ENCODE results near the gene SLC7A1.

SLC7A1 gene

GRCh38 chr13:29519921-29520320, 75.6 kb downstream of the SLC7A1 start:
- Histone ChIP-seq H2BK120ac (ENCODE audit: low read depth, low read length) (no peak overlapping the region), H4K5ac (ENCODE audit: low read length) (no peak overlapping the region), H3K56ac (ENCODE audit: low read length) (no peak overlapping the region), H3K4me3 (ENCODE audit: low read length) (no peak overlapping the region), H3K9ac (ENCODE audit: low read length) (no peak overlapping the region), H3K23ac (ENCODE audit: low read length) (no peak overlapping the region), H2AK5ac (ENCODE audit: low read length) (no peak overlapping the region), H4K8ac (ENCODE audit: low read depth, low read length) (no peak overlapping the region), H3K79me2 (ENCODE audit: control insufficient read depth, insufficient read depth, low read length) (no peaks in the 10 kb centered on the region), H3K36me3 (ENCODE audit: control insufficient read depth, insufficient read depth, low read length) (peaks cover 25% of the 10 kb centered on the region), H2BK5ac (ENCODE audit: low read length) (no peak overlapping the region), H2BK15ac (replicated peaks; ENCODE audit: low read depth) (no peak overlapping the region), H3K27ac (ENCODE audit: low read depth, low read length) (no peak overlapping the region), H3K4ac (ENCODE audit: low read depth, low read length) (no peak overlapping the region), H3K27me3 (ENCODE audit: insufficient read depth, low read length, poor library complexity) (no peaks in the 10 kb centered on the region), H3K18ac (ENCODE audit: low read length) (no peak overlapping the region), H3K79me1 (ENCODE audit: low read length) (peaks cover 6% of the 10 kb centered on the region), H3K4me2 (ENCODE audit: low read length) (no peak overlapping the region), H3K4me1 (ENCODE audit: control insufficient read depth, low read depth, low read length) (no peaks in the 10 kb centered on the region)
- no peak for DNase-seq
- 100% methylated on average over 1 of the region's 3 CpGs for WGBS (ENCODE audit: extremely low coverage, insufficient coverage, low lambda C conversion rate)

DNA sequence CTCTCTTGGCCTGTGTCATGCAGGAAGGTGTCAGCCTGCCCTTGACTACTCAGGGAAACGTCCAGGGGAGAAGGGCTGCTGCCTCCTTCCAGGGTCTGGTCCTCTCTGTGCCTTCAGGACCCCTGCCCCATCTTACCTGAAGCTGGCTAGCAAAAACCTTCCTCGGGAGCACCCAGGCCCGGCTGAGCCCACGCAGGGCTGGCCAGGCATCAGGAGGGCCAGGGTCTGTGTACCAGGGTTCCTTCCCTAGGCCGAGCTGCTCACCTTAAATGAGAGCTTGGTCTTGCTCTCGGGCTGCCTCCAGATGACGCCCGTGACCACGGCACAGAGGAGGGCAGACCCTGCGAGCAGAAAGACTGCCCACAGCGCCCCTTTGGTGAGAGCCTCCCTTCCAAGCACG, 78.6 kb downstream of the SLC7A1 start:
- WGBS (ENCODE audit: extremely low coverage, insufficient coverage, low lambda C conversion rate) = no CpG with 5 or more reads among the region's 12 CpGs
- peaks cover 29% of the 10 kb centered on the region for H3K36me3 ChIP-seq (ENCODE audit: control insufficient read depth, insufficient read depth, low read length)
- H3K4me1 ChIP-seq (ENCODE audit: control insufficient read depth, low read depth, low read length) = no peaks in the 10 kb centered on the region

DNA sequence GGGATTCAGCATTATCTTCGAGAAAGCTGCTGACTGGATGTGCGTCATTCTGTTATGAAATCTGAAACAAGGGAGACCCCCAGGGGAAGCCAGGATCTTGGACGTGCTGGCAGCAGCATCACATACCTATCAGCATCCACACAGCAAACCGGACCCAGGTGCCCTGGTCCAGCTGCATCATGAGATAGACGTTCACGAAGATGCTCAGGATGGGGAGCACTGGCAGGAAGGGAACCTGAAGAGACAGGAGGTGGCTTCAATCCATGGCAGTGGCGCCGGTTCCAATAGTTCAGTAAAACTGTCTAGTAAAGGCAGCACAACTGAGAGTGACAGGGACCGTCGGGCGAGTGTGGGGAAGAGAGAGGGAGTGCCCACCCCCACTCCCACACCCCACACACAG, 79.5 kb downstream of the SLC7A1 start:
- WGBS (ENCODE audit: extremely low coverage, insufficient coverage, low lambda C conversion rate) = no CpG with 5 or more reads among the region's 11 CpGs
- H3K36me3 ChIP-seq (ENCODE audit: control insufficient read depth, insufficient read depth, low read length) = peaks cover 29% of the 10 kb centered on the region

More for the DNA sequence above, 78.6 kb downstream of the SLC7A1 start:
- H2BK120ac ChIP-seq (ENCODE audit: low read depth, low read length) = no peak overlapping the region
- H2BK5ac ChIP-seq (ENCODE audit: low read length) = no peak overlapping the region
- no peaks in the 10 kb centered on the region for H3K79me2 ChIP-seq (ENCODE audit: control insufficient read depth, insufficient read depth, low read length)
- H3K56ac ChIP-seq (ENCODE audit: low read length) = no peak overlapping the region
- H2BK15ac ChIP-seq (replicated peaks; ENCODE audit: low read depth) = no peak overlapping the region
- H3K79me1 ChIP-seq (ENCODE audit: low read length) = peaks cover 5% of the 10 kb centered on the region
- H2AK5ac ChIP-seq (ENCODE audit: low read length) = no peak overlapping the region
- H3K23ac ChIP-seq (ENCODE audit: low read length) = no peak overlapping the region
- no peak overlapping the region for H3K9ac ChIP-seq (ENCODE audit: low read length)
- no peak for DNase-seq
- no peak overlapping the region for H3K4me3 ChIP-seq (ENCODE audit: low read length)
- no peak overlapping the region for H4K5ac ChIP-seq (ENCODE audit: low read length)
- no peak overlapping the region for H3K4me2 ChIP-seq (ENCODE audit: low read length)
- no peak overlapping the region for H4K8ac ChIP-seq (ENCODE audit: low read depth, low read length)
- no peak overlapping the region for H3K18ac ChIP-seq (ENCODE audit: low read length)
- H3K4ac ChIP-seq (ENCODE audit: low read depth, low read length) = no peak overlapping the region
- H3K27me3 ChIP-seq (ENCODE audit: insufficient read depth, low read length, poor library complexity) = no peaks in the 10 kb centered on the region
- no peak overlapping the region for H3K27ac ChIP-seq (ENCODE audit: low read depth, low read length)

GRCh38 chr13:29515372-29515771, 80.1 kb downstream of the SLC7A1 start:
- Histone ChIP-seq H3K56ac (ENCODE audit: low read length) (no peak overlapping the region), H3K27ac (ENCODE audit: low read depth, low read length) (no peak overlapping the region), H3K27me3 (ENCODE audit: insufficient read depth, low read length, poor library complexity) (no peaks in the 10 kb centered on the region), H3K79me1 (ENCODE audit: low read length) (peaks cover 5% of the 10 kb centered on the region), H3K4me1 (ENCODE audit: control insufficient read depth, low read depth, low read length) (no peaks in the 10 kb centered on the region), H3K4me2 (ENCODE audit: low read length) (no peak overlapping the region), H3K23ac (ENCODE audit: low read length) (no peak overlapping the region), H4K5ac (ENCODE audit: low read length) (no peak overlapping the region), H3K9ac (ENCODE audit: low read length) (no peak overlapping the region), H3K79me2 (ENCODE audit: control insufficient read depth, insufficient read depth, low read length) (no peaks in the 10 kb centered on the region), H2BK15ac (replicated peaks; ENCODE audit: low read depth) (no peak overlapping the region), H2BK120ac (ENCODE audit: low read depth, low read length) (no peak overlapping the region), H3K18ac (ENCODE audit: low read length) (no peak overlapping the region), H3K36me3 (ENCODE audit: control insufficient read depth, insufficient read depth, low read length) (peaks cover 29% of the 10 kb centered on the region), H3K4me3 (ENCODE audit: low read length) (no peak overlapping the region), H4K8ac (ENCODE audit: low read depth, low read length) (no peak overlapping the region), H2BK5ac (ENCODE audit: low read length) (no peak overlapping the region), H3K4ac (ENCODE audit: low read depth, low read length) (no peak overlapping the region), H2AK5ac (ENCODE audit: low read length) (no peak overlapping the region)
- DNase-seq = no peak
- WGBS (ENCODE audit: extremely low coverage, insufficient coverage, low lambda C conversion rate) = no CpG with 5 or more reads among the region's 7 CpGs

More for the DNA sequence above, 79.5 kb downstream of the SLC7A1 start:
- no peak overlapping the region for H3K4ac ChIP-seq (ENCODE audit: low read depth, low read length)
- no peak overlapping the region for H3K23ac ChIP-seq (ENCODE audit: low read length)
- H3K79me1 ChIP-seq (ENCODE audit: low read length) = peaks cover 5% of the 10 kb centered on the region
- H3K27me3 ChIP-seq (ENCODE audit: insufficient read depth, low read length, poor library complexity) = no peaks in the 10 kb centered on the region
- H4K8ac ChIP-seq (ENCODE audit: low read depth, low read length) = no peak overlapping the region
- H3K4me2 ChIP-seq (ENCODE audit: low read length) = no peak overlapping the region
- no peak for DNase-seq
- no peak overlapping the region for H3K27ac ChIP-seq (ENCODE audit: low read depth, low read length)
- H2BK120ac ChIP-seq (ENCODE audit: low read depth, low read length) = no peak overlapping the region
- no peak overlapping the region for H3K4me3 ChIP-seq (ENCODE audit: low read length)
- H3K9ac ChIP-seq (ENCODE audit: low read length) = no peak overlapping the region
- H3K56ac ChIP-seq (ENCODE audit: low read length) = no peak overlapping the region
- H2AK5ac ChIP-seq (ENCODE audit: low read length) = no peak overlapping the region
- no peak overlapping the region for H3K18ac ChIP-seq (ENCODE audit: low read length)
- no peaks in the 10 kb centered on the region for H3K79me2 ChIP-seq (ENCODE audit: control insufficient read depth, insufficient read depth, low read length)
- no peaks in the 10 kb centered on the region for H3K4me1 ChIP-seq (ENCODE audit: control insufficient read depth, low read depth, low read length)
- no peak overlapping the region for H2BK15ac ChIP-seq (replicated peaks; ENCODE audit: low read depth)
- no peak overlapping the region for H4K5ac ChIP-seq (ENCODE audit: low read length)
- no peak overlapping the region for H2BK5ac ChIP-seq (ENCODE audit: low read length)

- Histone ChIP-seq H2BK120ac (ENCODE audit: low read depth, low read length) (no peak overlapping the region), H4K8ac (ENCODE audit: low read depth, low read length) (no peak overlapping the region), H3K56ac (ENCODE audit: low read length) (no peak overlapping the region), H3K9ac (ENCODE audit: low read length) (no peak overlapping the region), H2AK5ac (ENCODE audit: low read length) (no peak overlapping the region), H3K36me3 (ENCODE audit: control insufficient read depth, insufficient read depth, low read length) (peaks cover 29% of the 10 kb centered on the region), H3K79me1 (ENCODE audit: low read length) (peaks cover under 1% of the 10 kb centered on the region), H3K23ac (ENCODE audit: low read length) (no peak overlapping the region), H3K18ac (ENCODE audit: low read length) (no peak overlapping the region), H3K27me3 (ENCODE audit: insufficient read depth, low read length, poor library complexity) (no peaks in the 10 kb centered on the region), H3K4ac (ENCODE audit: low read depth, low read length) (no peak overlapping the region), H3K4me3 (ENCODE audit: low read length) (no peak overlapping the region), H4K5ac (ENCODE audit: low read length) (no peak overlapping the region), H3K4me1 (ENCODE audit: control insufficient read depth, low read depth, low read length) (no peaks in the 10 kb centered on the region), H3K4me2 (ENCODE audit: low read length) (no peak overlapping the region), H2BK15ac (replicated peaks; ENCODE audit: low read depth) (no peak overlapping the region), H3K27ac (ENCODE audit: low read depth, low read length) (no peak overlapping the region), H2BK5ac (ENCODE audit: low read length) (no peak overlapping the region), H3K79me2 (ENCODE audit: control insufficient read depth, insufficient read depth, low read length) (no peaks in the 10 kb centered on the region)
- WGBS (ENCODE audit: extremely low coverage, insufficient coverage, low lambda C conversion rate) = no CpG with 5 or more reads among the region's 13 CpGs
- DNase-seq = no peak
Observed at GRCh38 chr13:29514720-29515310, 80.7 kb downstream of the SLC7A1 start.
